Thyroid gland (tissue), 4 donors: ENCODE results near the gene MAST4.

Experiments
- POLR2A ChIP-seq, 2 donors: fragments of 450-650 bp; IDR thresholded peaks; one replicate each; pipeline ENCODE4 v1.6.1; 2017; ENCODE audit warnings: antibody characterized with exemption in 2 of 2, mild to moderate bottlenecking in 2 of 2, moderate library complexity in 1 of 2
- TF ChIP-seq, protein P1 (sequence below), 6 experiments: fragments of 200-600 bp in 3 of 6; fragments of 450-650 bp in 3 of 6; sonication (generic) in 3 of 6; IDR thresholded peaks; one replicate each; pipeline ENCODE4 v1.5.1; 2016 to 2019; ENCODE audit warnings: antibody characterized with exemption in 6 of 6, mild to moderate bottlenecking in 2 of 6, inconsistent platforms in 1 of 6, moderate library complexity in 1 of 6

DNA sequence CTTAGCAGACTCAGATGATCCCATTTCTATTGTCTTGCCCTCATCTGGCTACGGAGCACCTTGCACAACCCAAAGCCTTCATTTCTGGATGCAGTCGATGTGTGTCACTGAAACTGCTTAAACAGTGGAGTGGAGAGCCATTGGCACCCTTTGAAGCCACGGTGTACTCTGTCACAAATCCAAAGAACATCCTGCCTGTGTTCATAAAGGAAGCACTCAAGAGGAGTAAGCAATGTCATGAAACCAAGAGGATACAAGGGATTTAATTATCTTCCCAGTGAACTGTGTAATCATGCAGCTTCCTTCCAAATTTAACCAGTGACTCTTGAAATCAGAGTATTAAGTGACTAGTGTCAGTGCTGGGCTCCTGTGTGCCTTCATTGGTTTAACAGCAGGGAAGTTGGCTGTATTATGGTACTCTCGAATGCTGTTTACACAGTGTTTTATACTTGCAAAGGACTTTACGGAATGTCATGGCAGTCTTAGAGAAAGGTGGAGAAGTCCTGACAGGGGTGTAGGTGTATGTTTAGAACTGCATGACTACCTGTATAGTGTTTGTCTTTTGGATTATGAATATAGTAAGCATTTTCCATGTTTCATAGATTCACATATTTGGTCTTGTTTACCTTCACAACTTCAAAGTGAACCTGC, 558.5 kb downstream of the MAST4 start:
- TF ChIP-seq, protein P1, sequence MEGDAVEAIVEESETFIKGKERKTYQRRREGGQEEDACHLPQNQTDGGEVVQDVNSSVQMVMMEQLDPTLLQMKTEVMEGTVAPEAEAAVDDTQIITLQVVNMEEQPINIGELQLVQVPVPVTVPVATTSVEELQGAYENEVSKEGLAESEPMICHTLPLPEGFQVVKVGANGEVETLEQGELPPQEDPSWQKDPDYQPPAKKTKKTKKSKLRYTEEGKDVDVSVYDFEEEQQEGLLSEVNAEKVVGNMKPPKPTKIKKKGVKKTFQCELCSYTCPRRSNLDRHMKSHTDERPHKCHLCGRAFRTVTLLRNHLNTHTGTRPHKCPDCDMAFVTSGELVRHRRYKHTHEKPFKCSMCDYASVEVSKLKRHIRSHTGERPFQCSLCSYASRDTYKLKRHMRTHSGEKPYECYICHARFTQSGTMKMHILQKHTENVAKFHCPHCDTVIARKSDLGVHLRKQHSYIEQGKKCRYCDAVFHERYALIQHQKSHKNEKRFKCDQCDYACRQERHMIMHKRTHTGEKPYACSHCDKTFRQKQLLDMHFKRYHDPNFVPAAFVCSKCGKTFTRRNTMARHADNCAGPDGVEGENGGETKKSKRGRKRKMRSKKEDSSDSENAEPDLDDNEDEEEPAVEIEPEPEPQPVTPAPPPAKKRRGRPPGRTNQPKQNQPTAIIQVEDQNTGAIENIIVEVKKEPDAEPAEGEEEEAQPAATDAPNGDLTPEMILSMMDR (IDR thresholded peaks at IDR 0.05), result no peak
- TF ChIP-seq POLR2A (IDR thresholded peaks at IDR 0.05), result no peak
